NT2/D1 (cell line): Measurements from ENCODE around the gene WDR88.

Source experiments
- YY1 ChIP-seq: IDR thresholded peaks from 2 replicates; pipeline ENCODE4 v1.6.1; 2011; ENCODE audit not compliant: insufficient read length, insufficient read depth
- ZNF274 ChIP-seq: IDR thresholded peaks from 2 replicates; pipeline ENCODE4 v1.6.1; 2011; ENCODE audit warnings: mild to moderate bottlenecking, low read depth, low read length

DNA sequence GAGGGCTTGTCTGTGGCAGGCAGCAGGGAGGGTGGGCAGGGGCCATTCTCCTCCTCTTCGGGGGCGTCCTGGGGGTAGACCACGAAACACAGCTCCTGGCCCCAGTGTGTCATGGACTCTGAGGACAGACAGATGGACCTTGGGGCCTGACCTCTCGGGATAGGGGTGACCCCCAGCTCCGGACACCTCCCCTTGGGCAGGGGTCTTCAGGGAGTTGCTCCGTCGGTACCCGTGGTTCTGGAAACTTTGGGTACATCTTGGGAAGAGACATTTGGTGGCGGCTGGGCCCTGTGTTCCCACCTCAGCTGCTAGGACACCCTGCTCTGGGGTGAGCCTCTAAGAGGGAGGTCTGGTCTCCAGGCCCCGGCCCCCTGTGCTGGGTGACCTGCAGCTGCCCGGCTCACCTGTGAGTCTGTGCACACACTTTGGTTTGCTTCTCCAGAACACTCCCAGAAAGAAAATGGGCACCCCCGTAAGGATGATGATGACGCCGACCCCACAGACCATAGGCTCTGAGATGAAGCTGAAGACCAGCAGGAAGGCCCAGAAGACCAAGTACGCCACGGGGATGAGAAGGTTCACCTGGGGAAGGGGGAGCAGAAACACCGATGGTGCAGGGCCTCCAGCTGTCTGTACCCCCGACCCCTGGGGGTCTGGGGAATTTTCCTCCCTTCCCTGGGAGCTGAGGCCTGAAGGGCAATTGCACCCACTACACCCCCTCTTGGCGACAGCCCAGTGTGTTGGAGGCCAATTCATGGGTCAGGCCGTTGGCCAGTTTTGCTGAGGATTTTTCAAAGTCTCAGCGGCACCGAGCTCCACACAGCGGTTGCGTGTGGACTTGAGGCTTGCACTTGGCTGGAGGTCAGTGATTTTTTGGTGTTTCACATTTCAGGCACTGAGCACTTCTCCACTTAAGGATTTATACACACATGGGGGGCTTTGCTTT is 77.3 kb downstream of the WDR88 start:
- TF ChIP-seq ZNF274: no peak
- TF ChIP-seq YY1: no peak
